HUDEP-2 (cell line): ENCODE results near the gene NADK2.

ENCODE experiments used
- DNase-seq, 76 experiments: peaks; one replicate each; lab custom pipeline; 2025; ENCODE audit not compliant: unreplicated experiment in 76 of 76; lab: John Stamatoyannopoulos, UW

The NADK2 gene

DNA sequence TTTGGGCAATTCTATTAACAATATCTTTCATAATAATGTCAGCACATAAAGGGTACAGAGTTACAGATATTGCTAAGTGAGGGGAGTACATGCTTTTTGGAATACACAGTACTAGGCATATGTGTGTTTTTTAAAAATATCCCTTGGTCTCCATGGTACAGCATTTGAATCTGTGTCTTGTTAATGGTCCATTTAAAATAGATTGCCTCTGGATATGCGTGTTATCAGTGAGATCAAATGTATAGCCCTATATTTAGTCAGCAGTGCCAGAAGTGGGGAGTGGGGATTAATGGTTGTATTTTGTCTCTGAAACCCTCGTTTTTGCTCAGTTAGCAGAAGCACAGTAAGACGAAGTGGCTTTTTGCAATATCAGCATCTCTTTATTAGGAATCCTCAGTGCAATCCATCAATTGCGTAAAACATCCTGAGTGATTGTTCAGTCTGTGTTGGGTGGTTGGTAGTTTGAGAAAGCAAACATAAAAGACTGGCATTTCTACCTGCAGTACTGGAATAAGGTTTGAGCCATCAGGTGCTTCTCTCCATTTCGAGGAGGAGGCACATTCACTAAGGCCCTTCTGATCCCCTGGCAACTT lies 70.8 kb downstream of the NADK2 start:
- DNase-seq = no peak

DNA sequence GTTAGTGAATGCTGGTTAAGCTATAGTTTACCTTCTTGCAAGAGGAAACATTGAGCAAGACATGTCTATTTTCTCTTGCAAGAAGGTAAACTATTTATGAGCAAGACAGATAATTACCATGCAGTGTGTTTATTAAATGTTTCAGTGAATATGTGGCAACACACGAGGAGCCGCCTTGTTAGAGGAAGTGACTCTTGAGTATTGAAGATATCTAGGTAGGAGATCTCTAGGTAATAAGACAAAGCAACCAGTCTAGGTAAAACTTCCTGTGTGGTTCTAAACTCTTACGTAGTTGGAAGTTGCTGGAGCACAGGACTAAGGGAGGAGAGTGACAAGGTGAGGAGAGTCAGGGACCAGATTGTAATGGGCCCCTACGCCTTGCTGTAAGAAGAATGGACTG lies 73.0 kb downstream of the NADK2 start:
- DNase-seq = no peak

DNA sequence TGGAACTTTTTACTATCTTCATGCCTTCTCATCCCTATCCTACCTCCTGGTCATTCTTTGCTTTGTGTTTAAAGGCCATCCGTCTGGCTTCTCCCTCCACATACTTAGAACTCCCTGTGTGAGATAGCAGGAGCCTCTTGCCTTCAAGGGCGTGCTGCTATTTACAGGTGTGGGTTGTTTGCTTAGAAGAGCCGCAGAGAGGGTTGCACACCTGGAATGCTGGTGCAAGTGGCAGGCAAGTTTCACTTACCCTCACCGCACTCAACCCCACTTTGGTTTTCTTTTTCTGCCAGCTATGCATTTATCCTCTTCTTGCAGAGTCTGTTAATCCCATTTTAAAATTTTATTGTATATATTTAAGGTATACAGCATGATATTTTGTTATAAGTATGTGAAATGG lies 77.3 kb downstream of the NADK2 start:
- DNase-seq = no peak

DNA sequence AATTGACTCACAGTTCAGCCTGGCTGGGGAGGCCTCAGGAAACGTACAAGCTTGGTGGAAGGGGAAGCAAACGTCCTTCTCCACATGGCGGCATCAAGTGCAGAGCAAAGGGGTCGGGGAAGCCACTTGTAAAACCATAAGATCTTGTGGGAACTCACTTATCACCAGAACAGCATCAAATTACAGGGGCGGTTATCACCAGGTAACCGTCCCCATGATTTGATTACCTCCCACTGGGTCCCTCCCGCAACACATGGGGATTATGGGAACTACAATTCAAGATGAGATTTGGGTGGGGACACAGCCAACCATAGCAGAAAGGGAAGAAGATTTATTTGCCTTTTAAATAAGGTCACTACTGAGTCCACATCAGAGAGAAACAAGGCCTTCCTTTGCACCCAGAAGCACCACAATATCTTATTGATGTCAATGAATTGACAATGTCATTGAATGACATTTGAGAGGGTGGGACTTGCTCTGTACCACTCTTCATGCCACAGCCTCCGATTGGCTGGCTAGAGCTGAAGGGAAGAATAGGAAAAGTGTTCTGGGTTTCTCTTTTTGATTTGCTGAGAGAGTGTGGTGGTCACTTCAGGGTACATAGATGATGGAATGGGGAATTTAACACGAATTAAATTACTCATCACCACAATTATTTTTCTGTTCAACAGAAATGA lies 78.8 kb downstream of the NADK2 start:
- DNase-seq = no peak

DNA sequence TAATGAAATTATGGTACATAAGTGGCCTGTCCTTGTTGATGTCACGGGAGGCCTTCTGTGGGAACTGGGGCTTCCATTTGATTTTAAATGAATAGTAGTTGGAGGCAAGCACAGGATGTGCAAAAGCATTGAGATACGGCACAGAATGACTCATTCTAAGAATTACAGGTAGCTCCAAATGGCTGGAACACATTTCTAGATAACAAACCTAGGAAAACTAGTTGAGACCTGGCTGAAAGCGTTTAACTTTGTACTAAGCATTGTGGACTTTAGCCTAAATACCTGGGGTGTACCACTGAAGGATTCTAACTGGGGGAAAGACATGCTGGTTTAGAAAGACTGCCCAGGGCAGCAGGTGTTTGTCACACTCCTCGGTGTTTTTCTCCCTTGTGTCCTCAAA lies 80.4 kb downstream of the NADK2 start:
- DNase-seq = no peak

DNA sequence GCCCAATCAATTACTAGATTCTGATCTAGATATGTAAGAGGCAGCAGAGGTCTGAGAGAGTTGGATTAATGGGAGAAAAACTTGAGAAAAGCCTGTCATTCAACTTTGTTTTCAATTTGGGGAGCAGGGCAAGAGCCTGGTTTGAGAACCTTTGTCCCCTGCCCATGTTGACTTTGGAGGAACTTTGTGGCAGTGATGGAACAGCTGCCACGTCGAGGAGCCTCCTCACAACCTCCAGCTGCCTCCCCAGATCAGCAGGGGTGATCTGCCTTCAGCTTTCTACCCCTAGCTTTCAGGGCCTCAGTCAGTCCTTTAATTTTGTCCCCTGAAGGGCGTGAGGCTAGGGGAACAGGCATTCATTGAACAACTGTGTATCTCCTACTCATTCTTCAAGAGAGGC lies 81.1 kb downstream of the NADK2 start:
- DNase-seq = no peak

DNA sequence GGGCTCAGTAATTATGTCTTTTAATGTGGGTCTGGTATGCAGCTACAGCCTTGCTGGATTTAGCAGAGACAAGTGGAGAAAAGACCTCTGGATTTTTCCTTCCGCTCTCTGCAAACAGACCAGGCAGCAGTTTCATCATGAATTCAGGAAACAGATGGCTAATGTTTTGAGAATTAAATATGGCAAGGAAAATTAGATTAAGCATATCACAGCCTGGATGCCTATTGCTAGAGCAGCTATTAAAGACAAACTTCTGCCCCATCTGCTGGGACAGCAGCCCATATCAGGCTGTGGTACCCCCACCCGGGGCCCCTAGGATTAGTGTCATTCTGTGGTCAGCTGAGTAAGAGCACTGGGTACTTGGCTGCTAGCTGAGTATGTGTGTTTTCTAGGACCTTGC lies 83.6 kb downstream of the NADK2 start:
- no peak for DNase-seq

DNA sequence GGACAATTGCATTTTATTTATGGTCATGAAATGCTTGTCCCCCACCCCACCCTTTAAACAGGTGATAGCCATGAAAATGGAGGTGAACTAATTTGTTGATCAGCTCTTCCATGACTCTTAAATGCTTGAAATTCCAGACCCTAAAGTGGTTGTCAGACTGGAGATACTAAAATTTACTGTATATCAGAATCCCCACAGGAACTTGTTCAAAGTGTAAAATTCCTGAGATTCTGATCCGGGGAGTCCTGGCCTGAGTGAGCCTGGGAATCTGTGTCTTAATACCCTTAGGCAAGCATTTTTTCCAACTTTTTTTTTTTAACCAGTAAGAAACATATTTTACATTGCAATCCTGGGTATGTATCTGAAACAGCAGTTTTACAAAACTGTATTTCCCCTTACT lies 85.1 kb downstream of the NADK2 start:
- no peak for DNase-seq

DNA sequence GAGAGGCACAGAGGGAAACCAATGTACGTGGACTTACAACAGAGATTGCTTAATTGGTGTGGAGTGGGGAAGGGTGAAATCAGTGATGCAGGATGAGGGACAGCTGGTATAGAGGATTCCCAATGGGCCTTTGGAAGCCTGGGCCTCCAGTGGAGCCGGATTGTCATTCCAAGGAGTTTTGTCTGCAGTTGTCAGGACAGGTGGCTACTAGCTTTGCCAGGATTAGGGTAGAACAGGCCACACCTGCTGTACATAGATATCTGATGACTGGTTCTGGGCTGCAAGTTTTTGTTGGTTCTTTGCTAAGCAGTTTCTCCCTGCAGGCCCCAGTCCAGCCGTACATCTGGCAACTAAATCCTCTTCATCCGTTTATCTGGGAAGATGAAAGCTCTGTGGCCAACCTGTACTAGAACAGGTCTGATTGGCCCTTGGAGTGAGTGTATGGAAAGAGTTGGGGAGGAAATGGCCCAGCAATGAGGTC lies 85.6 kb downstream of the NADK2 start:
- DNase-seq = no peak

DNA sequence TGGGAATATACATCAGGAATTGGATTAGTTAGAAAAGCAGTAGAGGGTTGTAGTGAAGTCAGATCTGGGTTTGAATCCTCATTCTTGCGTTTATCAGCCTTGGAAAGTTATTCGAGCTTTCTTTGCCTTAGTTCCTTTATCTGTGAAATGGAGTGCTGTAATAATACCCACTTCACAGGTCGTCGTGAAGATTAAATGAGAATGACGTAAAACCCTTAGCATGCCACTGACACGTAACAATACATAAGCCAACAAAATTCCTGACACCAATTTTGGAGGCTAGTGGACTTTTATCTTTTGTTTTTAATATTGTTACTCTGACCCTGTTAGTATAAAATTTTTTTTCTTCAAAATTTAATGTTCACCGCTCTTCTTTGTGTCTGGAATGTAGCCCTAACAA lies 86.4 kb downstream of the NADK2 start:
- no peak for DNase-seq

DNA sequence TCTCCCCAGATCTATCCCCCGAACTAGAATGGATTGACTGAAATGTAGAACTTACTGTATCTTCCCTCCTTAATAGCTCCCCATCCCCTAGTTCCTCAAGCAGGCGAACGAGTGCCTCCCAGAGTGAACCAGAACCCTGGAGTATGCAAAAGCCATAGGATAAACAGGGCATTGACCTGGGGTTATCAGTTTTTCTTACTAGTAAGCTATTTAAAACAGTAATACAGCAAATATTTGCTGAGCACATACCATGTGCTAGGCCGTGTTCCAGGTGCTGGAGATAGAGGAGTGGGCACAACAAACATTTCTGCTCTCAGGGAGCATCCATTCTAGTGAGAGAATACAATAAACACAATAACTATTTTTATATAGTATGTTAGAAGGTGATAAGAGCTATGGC lies 88.0 kb downstream of the NADK2 start:
- no peak for DNase-seq

DNA sequence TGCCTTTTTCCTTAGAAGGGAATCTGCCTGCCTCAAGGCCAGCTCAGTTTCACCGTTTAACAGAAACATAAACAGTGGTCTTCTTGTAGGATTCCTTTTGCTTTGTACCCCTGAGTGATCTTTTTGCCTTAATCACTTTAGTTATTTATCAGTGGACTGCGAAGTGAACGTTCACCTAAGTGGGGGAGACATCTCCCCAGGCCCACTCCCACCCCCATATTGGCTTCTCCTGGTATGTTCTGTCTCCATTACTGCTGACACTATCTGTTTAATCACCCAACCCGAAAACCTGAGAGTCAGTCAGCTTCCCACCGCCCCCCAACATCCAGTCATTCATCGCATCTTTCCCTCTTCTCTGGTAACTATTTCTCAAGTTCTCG lies 88.4 kb downstream of the NADK2 start:
- DNase-seq = no peak

DNA sequence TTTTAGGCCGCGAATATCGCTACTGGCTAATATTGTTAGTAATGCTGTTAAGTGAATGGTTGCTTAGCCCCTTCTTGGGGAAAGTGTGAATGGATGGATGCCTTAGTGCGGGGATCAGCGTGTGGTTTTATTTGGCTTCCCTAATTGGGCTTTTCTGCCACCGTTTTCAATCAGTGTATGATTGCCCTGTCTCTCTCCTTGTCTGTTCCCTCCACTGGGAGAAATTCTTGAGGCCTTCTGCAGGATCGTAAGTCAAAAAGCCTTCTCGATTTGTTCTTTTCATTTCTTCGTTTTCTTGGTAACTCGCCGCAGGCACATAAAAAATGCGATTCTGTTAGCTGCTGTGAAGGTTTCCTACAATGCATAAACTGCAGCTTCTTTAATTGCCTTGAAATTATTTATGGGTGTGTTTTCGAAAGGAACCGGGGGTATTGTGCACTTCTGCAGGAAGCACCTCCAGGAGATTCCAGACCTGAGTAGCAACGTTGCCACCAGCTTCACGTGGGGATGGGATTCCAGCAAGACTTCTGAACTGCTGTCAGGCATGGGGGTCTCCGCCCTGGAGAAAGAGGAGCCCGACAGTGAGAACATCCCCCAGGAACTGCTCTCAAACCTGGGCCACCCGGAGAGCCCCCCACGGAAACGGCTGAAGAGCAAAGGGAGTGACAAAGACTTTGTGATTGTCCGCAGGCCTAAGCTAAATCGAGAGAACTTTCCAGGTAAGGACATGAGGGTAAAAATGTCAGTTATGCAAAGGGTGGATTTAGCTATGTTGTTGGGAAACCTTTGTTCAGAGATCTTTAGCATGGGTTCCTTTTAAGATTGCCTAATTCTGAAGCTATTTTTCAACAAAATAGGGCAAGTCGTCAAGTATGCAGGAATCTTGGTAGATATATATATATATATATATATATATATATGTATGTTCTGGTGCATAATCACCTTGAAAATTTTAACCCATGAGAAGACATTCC lies 89.1 kb downstream of the NADK2 start:
- DNase-seq = peak in 2 of 76 experiments; percentile 2 to 5

DNA sequence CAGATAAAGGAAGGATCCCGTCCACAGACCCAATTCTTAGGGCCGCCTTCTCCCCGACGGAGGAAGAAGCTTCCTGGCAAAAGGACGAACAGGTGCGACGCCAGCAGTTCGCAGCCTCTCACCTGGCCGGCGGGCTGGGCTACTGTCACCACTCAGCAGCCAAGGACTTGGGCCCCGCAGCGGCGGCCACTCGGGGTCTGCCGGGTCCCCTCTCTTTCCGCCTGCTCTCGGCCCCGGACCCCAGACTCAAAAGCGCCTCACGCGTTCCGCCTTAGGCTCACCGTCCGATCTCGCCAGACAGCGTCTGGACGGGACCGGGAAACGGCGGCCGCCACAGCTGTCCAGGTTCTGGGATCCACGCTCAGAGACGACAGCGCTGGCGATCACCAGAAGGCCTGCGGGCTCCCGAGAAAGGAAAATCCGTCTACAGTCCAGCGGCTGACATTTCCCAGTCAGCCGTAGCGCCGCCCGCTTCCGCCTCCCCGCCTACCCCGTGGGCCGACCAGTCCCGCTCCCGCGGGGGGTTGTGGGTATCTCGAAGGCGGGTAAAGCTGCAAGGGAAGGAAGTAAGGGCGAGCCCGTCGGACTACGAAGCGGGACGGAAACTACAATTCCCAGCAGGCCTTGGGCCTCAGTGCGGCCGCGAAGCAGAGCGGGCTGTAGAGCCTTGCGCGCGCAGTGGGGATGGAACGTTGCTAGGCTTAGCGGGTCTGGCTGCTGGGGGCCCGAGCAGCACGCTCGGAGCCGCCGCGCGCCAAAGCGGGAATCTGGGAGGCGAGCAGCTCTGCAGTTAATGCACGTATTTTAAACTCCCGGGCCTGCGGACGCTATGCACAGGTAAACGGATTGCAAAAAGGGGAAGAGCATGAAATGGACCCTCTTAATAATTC lies 90.0 kb downstream of the NADK2 start, which contains the start of the genes LMBRD2 and SKP2:
LMBRD2 (minus strand) TSS at position 454 of the 890 bp plus-strand sequence. CDS start 8,538 bp downstream, outside the sequence.
SKP2 (plus strand) TSS at position 678 of the 890 bp plus-strand sequence; CDS start at position 830, 152 bp downstream.
- peak in 75 of 76 experiments; percentile 39 to 97 (median 93) for DNase-seq

DNA sequence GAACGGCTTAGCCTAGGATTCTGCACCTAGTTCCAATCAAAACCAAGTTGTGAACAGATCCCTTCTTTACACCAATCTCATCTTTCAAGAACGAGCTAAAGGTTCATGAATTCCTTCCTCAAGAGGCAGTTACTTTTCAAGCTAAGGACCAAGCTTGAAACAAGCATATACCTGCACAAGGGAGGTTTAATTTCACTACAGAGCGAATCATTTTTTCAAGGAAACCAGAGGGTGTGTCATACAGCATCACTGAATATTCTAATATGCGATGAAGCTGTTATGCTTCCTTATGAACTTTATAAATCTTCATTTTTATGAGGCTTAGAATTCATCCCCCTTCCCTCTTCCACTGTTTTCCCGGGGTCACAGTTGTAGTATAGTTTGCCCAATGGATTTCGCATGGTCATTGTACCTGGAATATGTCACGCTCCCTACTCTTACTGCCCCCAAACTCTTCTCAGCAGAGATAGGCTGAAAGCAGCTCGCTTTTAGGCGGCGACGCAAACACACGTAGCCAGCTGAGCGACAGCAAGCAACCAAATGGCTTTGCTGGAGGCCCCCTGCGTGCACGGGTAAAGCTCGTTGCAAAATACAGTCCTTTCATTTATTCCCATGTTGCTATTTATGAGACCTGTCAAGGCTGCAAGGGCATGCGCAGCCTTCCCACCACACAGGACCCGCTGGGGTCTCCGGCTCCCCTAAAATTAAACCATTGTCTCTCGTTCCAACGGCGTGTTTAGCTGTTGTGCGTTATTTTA lies 90.9 kb downstream of the NADK2 start:
- peak in 65 of 76 experiments; percentile 11 to 74 (median 48) for DNase-seq

DNA sequence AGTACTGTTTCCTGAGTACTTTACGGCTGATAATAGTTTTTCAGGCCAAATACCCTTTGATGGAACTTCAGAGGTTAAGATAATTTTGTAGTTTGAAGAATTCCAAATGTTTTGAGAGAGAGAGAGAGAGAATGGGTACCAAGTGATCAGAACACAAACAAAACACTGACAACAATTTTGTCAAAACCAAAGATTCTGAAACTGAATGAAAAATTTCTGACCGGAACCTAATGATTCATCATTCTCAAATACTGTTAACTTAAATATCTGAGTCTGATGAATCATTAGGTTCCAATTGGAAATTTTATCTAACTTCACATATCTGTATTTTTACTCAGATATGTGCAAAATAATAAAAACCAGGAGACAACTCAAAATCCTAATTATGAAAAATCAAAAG lies 94.0 kb downstream of the NADK2 start:
- DNase-seq = no peak

DNA sequence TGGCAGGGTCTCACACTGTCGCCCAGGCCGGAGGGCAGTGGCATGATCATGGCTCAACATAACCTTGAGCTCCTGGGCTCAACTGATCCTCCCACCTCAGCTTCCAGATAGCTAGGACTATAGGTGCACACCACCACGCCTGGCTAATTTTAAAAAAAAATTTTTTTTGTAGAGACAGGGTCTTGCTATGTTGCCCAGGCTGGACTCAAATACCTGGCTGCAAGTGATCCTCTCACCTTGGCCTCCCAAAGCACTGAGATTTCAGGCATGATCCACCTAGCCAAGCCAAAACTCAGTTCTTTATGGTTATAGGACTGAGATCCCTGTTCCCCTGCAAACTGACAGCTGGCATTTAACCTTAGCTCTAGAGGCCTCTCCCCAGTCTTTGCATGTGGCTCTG lies 95.3 kb downstream of the NADK2 start:
- no peak for DNase-seq

DNA sequence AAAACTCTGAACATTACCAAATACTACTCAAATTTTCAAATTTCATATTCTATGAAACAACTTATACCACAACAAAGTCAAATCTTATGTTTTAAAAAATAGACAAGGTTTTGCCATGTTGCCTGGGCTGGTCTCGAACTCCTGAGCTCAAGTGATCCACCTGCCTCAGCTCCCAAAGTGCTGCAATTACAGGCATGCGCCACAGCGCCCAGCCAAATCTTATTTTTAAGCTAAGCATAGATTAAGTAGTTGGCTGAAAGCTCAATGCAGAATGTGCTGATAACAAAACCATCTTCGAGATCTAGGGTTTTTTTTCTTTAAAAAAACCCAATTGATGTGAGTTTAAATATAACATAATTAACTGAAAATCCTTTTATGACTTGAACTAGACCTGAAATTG lies 96.4 kb downstream of the NADK2 start:
- DNase-seq = peak in 18 of 76 experiments; percentile 1 to 31 (median 14)
